Measurements from ENCODE around the gene APCDD1L.
A peak's percentile ranks its signal among the peaks of the same experiment; 100 is the strongest.
"Not testable (repeated sequence)": the region's sequence is repeated elsewhere in the genome, so short reads cannot be mapped to it uniquely, and the experiment has no call there.

Gene APCDD1L

GRCh38 chr20:58544891-58545290, 29.7 kb upstream of the APCDD1L start:
- no peak for DNase-seq

GRCh38 chr20:58544286-58544685, 29.1 kb upstream of the APCDD1L start:
- no peak for DNase-seq

DNA sequence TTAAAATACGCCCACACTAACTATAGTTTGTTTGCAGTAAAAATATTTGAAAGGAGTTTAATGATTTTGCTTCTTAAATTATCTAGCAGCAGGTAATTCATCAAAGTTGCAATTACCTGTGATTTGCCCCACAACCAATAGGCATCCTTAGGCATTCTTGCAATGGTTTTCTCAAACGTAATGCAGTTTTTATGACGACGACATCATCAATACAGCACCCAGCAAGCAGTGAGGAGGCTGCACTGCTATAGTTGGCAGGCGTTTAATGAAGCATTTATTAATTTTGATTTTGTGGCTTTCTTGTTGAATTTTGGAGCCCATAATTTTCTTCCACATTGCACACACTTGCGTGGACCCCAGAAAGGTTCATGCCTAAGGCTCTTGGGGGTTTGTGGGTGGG, 28.1 kb upstream of the APCDD1L start:
- DNase-seq = no peak

- DNase-seq = no peak
These were observed 27.4 kb upstream of the APCDD1L start for GRCh38 chr20:58542411-58543095.

GRCh38 chr20:58542034-58542410, 26.8 kb upstream of the APCDD1L start:
- not testable (repeated sequence) for DNase-seq

DNA sequence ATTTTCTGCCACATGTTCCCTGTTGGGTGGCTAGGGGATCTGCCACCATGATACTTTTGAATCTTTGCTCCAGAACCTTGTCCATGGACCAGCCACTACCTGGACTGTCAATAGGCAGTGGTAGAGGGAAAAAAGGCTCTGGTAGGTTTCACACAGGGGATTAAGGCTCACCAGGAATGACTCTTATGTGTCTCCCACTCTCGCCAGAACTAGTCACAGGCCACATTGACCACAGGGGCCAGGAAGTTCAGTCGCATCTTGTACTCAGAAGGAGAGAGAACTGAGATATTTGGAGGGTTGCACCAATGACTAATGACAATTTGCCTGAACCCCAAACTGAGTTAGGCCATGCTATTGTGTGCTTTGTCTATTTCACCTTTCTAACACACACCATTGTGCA, 23.6 kb upstream of the APCDD1L start:
- DNase-seq = no peak

- no peak for DNase-seq
These were observed 22.6 kb upstream of the APCDD1L start for GRCh38 chr20:58537831-58538230.

DNA sequence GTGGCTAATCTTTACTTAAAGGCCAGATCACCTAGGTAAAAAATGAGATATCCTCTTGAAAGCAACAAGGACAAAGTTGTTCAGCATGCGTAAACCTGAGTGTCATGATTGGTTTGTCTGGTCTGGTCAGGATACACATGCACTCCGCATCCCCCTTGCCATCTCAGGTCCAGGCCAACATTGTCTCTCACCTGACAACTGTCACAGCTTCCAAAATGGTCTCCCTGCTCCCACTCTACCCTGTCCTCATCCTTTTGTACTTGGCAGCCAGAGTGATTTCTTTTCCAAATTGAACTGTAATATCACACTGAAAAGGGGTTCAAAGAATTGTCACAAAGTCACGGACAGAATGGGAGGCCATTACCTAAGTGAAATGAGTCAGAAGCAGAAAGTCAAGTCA, 21.1 kb upstream of the APCDD1L start:
- no peak for DNase-seq

DNA sequence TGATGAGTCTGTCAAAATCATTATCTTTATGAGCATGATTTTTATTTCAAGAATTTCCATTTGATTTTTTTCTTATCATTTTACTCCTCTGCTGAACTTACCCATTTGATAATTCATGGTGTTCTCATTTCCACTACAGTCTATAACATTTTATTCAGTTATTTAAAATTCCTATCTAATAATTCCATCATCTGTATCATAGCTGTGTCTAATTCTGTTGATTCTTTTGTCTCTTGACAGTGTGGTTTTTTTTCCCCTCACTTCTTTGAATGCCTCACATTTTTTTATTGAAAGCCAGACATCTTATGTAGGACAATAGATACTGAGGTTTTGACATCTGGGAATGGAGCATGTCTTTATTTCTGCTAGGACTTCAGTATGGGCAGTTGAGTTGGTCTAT, 16.5 kb upstream of the APCDD1L start:
- no peak for DNase-seq

DNA sequence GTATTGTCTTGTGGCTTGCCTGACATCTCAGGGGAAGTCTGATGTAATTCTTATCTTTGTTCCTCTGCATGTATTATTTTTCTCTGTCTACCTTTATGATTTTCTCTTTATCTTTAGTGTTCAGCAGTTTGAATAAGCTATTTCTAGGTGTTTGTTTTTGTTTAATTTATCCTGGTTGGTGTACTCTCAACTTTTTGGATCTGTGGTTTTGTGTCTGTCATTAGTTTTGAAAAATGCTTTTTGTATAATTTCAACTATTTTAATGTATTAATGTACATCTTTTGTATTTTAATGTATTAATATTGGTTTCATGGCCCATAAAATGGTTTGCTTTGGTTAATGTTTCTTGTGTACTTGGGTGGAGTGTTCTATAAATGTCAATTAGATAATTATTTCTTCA, 15.9 kb upstream of the APCDD1L start:
- DNase-seq = no peak

- DNase-seq = no peak
These were observed 13.2 kb upstream of the APCDD1L start for GRCh38 chr20:58528412-58528811.

- DNase-seq = no peak
These were observed 11.2 kb upstream of the APCDD1L start for GRCh38 chr20:58526411-58526810.

- DNase-seq = no peak
These were observed 9.6 kb upstream of the APCDD1L start for GRCh38 chr20:58524814-58525213.

GRCh38 chr20:58523971-58524315, 8.7 kb upstream of the APCDD1L start:
- no peak for DNase-seq

- DNase-seq = peak; percentile 56
These were observed 8.1 kb upstream of the APCDD1L start for GRCh38 chr20:58523072-58523970.

DNA sequence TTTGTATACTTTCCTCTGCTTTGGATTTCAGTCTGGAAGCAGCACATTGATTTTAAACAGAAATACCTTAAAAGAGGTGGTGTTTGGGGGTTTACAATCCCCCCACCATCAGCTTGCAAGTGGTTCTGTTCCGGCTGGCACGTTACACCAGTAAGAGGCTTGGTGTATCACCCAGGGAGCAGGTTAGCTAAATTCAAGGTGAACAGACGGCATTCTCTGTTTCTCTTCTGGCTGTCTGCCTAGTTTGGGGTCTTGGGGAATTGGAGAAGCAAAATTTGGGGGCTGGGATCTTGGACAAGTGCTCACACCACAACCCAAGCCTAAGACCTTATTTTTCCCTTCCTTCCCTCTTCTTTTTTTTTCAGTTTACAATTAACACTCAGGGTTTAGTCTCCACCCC, 7.5 kb upstream of the APCDD1L start:
- DNase-seq = peak; percentile 67

- no peak for DNase-seq
These were observed 6.6 kb upstream of the APCDD1L start for GRCh38 chr20:58521763-58522162.

- no peak for DNase-seq
These were observed 4.9 kb upstream of the APCDD1L start for GRCh38 chr20:58519940-58520712.

- DNase-seq = no peak
These were observed 3.8 kb upstream of the APCDD1L start for GRCh38 chr20:58518896-58519593.

DNA sequence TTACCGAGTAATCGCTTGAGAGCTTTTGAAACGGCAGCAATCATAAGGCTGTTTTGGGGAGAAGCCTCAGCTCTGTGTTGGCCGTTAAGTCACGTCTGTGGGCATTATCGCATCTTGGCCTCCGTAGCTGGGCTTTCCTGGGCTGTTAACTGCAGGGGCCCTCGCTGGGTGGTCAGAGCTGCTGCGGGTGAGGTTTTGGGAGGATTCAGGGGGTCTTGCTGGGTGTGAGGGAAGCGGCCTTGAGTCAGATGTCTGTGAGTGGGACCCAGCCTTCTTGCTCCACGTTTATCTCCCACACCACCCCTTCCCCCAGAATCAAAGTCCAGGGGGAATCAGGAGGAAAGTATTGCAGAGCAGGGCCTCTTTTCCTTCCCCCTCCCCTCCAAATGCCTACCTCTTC, 3.2 kb upstream of the APCDD1L start:
- no peak for DNase-seq

GRCh38 chr20:58514321-58515232, 622 bp downstream of the APCDD1L start:
- no peak for DNase-seq

All from NCI-H2171 (cell line).